ENCODE data around the gene CYP1A2.

DNA sequence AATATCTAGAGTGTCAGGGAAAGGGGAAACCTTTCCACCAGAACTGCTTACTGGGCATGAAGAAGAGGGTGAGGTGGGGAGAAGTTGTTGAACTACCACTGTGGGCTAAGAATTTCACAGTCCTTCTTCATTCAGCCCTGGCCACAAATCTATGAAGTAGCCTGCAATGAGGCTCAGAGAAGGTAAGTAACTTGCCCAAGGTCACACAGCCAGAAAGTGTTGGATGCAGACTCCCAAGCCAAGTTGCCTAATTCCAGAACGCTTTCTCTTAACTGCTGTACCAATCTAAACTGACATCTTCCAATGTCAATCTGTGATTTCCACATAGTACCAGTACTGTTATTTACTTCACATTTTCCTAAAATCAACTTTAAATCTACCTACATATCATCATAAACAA lies 25.5 kb upstream of the CYP1A2 start:
- no peak for TF ChIP-seq EZH2 (IDR thresholded peaks at IDR 0.05; ENCODE audit: insufficient read depth, poor library complexity, severe bottlenecking)
- no peak for TF ChIP-seq EZH2phosphoT487 (IDR thresholded peaks at IDR 0.05; ENCODE audit: insufficient read depth, low read depth)

Measured in GM23248 (cell line).